ENCODE results near the gene HNRNPCL4.
"Not testable (repeated sequence)": the region's sequence is repeated elsewhere in the genome, so short reads cannot be mapped to it uniquely, and the experiment has no call there.

Gene HNRNPCL4

GRCh38 chr1:13165531-13165930 lies at the start of gene HNRNPCL4:
TSS of gene HNRNPCL4 (minus strand) at chr1:13165631. CDS start at chr1:13165467, 164 bp downstream.
- DNase-seq (ENCODE audit: low spot score) = not testable (repeated sequence)

GRCh38 chr1:13208712-13209111 lies 43.3 kb upstream of the HNRNPCL4 start:
- not testable (repeated sequence) for DNase-seq (ENCODE audit: low spot score)

- DNase-seq (ENCODE audit: low spot score) = not testable (repeated sequence)
These were observed 35.9 kb upstream of the HNRNPCL4 start, which contains the start of gene PRAMEF13 for GRCh38 chr1:13201309-13201708. TSS of gene PRAMEF13 (minus strand) at chr1:13201409. CDS start at chr1:13199589, 1,820 bp downstream.

- DNase-seq (ENCODE audit: low spot score) = not testable (repeated sequence)
These were observed 6.1 kb upstream of the HNRNPCL4 start, which contains the start of gene PRAMEF9 for GRCh38 chr1:13171548-13171947. TSS of gene PRAMEF9 (plus strand) at chr1:13171848. CDS start at chr1:13175281, 3,433 bp downstream.

- not testable (repeated sequence) for DNase-seq (ENCODE audit: low spot score)
These were observed 9.5 kb downstream of the HNRNPCL4 start, which contains the start of gene PRAMEF26 for GRCh38 chr1:13155909-13156308. TSS of gene PRAMEF26 (minus strand) at chr1:13156009. CDS start at chr1:13153095, 2,914 bp downstream.

- DNase-seq (ENCODE audit: low spot score) = not testable (repeated sequence)
These were observed 48.7 kb downstream of the HNRNPCL4 start, which contains the start of gene HNRNPCL2 for GRCh38 chr1:13116754-13117153. TSS of gene HNRNPCL2 (minus strand) at chr1:13116854. CDS start at chr1:13116400, 454 bp downstream.
